ENCODE results near the gene TK1.
"Not testable (repeated sequence)": the region's sequence is repeated elsewhere in the genome, so short reads cannot be mapped to it uniquely, and the experiment has no call there.

Gene TK1

DNA sequence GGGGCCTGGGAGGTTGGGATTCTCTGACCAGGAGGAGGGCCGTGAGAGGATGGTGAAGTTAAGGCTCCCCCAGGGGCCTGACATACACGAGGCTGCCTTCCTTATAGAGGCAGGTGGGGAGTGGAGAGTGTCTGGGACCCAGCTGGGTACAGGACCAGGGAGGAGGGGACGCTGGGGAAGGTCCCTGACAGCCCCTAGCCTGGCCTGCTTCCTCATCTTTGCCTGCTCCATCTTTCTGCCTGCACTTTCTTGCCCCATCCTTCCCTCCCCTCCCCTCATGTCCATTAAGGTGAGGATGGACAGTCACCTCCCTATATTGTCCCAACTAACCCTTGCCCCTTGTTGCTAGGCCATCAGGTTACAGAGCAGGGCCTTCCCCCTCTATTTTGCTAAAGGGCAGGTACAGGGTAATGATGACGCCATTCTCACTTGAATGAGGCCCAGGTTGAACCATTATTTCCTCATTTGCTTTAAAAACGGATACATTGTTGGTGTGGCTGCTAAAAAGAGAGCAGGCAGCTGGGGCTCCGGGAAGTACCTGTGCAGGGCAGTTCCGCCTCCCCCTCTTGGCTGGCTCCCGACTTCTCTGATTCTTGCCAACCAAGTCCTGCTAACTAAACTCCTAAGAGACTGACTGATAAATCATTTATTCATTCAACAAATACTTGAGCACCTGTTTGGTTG lies 39.4 kb downstream of the TK1 start:
- DNase-seq, result no peak

DNA sequence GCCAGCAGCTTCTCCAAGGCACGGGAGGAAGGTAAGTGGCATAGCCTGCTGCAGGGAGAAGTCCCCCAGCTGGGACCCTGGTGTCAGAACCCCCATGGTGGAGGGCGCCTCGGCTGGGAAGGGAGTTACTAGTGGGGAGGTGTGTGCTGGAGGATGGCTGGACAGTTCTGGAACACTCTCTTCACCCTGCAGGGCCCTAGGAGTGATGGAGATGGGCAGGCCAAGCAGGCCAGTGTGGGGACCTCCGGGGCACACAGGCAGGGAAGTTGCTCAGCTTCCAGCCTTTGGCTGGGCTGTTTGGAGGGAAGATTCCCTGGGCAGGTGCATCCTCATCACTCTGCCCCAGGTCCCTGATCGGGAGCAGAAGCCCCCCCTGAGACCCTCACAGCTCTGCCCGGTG lies 40.0 kb downstream of the TK1 start:
- DNase-seq, result no peak

DNA sequence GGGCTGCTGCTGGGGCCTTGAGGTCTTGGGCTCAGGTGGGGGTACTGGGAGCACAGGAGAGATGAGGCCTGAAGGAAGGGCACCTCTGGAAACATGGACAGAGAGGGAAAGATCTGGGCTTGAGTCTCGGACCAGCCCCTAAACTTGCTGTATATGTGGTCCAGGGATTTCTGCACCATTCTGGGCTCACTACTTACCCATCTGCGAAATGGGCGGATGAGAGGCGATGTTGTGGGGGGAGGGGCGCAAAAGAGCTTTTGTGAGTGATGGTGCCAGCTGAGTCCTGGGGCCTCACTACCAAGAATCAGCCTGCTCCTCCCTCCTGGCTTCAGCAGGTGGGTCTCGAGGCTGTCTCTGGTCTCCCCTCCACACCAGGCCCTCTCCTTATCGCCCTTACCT lies 40.4 kb downstream of the TK1 start:
- no peak for DNase-seq

DNA sequence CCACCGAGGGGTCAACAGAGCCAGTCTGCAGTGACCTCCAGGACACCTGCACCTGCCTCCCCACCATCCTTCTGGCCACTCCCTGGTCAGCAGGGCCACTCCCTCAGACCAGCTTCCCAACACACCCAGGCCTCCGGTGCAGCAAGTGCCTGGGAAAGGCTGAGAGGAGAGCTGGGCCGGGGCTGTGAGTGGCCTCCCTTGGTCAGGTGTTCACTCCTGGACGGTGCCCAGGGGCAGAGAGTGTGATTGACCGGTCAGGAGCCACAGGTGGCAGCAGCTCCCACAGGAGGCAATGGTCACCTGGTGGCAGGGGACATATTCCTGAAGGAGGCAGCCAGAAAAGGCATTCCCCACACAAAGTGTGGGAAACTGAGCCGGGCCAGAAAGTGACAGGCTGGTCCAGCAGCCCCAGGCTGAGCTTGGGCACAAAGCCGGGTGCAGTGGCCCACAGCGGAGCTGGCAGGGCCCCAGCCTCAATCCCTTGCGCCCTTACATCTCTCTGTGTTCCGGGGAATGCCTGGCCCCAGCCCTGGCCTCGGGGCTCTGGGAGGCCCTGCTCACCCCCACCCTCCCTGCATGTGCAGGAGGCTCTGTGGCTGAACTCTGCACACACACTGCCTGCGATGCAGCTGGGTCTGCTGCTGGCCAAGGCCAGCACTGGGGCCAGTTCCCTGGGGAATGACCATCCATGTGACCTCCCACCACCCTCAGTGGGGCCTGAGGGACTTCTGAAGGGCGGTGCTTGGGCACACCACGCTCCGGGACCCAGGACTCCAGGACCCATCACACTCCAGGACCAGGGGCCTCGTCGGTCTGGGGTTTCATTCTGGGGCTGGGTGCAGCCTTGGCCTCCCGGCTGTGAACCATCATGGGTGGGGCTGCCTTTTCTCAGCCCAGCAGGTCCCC lies 41.9 kb downstream of the TK1 start:
- no peak for DNase-seq

DNA sequence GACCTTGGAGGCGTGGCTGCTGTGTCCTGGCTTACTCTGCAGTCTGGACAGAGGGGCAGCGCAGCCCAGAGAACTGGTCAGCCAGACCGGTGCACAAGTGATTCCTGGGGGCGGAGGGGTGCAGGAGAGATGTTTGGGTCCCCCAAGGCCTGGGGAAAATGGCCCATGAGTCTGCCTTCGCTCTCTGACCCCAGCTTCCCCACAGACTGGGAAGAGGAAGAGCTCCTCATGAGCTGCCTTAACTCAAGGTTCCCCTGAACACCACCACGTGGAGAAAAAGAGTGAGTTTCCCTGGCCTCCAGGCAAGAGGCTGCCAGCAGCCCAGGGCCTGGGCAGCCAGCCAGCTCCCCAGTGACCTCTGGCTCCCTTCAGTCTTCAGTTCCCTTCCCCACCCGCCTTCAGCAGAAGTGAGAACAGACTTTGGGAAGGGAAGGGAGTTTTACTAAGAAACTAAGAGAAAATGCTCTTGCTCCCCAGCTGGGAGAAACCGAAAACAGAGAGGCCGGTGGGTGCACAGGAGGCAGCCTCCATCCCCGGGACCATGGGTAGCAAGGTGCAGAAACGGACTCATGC lies 42.6 kb downstream of the TK1 start:
- peak; percentile 92 for DNase-seq

DNA sequence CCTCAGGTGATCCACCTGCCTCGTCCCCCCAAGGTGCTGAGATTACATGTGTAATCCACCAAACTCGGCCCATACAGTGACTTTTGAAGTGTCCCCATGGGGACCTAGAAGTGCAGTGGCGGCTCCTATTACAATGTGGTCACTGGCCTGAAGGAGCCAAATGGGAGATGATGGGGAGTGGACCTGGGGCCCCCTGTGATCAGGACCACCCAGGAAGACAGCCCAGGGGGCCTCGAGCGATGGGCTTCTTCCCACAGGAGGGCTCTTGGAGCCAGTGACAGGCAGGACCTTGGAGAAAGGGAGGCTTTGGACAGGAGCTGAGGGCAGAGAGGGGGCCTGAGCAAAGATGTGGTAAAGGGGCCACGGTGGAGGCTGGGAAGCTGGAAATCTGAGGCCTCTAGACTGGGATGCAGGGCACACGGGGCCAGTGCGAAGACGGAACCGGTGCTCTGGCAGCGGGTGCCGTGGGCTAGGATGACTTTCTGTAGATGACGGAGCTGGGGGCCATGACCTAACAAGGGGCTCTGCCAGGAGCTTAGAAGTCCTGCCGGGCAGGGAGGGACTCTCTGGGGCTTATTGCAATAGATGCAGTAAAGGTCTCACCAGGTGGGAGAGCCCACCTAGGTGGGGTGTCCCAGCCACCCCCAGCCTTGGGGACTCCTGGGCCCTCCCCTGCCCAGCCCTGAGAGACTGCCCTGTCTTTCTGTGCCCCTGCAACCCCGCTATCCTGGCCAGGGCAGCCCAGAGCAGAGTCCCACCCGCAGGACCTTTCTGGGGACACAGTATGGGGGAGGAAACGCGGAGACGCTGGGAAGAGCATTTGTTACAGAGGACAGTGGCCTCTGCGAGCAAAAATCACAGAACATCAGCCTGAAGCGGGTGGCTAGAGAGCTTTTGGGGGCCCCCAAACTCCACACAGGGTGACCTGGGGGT lies 43.4 kb downstream of the TK1 start:
- DNase-seq, result no peak

GRCh38 chr17:78142119-78142861 lies 44.6 kb downstream of the TK1 start:
- no peak for DNase-seq

DNA sequence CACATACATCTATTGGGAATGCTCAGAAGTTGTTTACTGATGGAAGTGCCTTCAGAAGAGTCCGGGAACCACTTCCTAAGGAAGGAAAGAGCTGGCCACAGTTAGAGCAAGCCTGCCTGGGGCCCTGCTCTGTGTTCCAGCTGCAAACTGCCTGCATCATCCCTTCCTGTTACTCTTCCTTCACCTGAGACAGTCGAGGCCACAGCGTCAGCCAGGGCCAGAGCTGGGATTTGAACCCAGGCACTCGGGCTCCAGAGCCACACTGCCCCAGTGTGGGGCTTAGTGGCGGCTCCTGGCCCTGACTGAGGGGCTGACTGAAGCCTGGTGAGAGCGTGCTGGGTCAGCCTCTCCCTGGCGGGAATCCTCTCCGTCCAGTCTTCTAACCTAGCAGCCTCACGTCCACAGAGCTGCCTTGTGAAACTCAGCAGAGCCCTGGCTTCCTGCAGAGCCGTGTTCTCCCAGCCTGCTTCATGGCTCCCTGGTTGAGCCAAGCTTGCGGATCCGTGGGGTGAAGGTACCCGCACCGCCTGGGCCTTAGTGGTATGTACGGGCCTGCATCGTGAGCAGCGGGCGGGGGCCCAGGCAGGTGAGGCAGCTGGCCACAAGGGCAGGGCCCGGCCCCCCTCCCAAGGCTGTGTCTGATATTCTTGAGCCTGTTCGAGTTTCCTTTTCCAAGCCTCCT lies 45.3 kb downstream of the TK1 start:
- DNase-seq, result no peak

GRCh38 chr17:78140169-78141051 lies 46.4 kb downstream of the TK1 start:
- DNase-seq, result peak; percentile 100

DNA sequence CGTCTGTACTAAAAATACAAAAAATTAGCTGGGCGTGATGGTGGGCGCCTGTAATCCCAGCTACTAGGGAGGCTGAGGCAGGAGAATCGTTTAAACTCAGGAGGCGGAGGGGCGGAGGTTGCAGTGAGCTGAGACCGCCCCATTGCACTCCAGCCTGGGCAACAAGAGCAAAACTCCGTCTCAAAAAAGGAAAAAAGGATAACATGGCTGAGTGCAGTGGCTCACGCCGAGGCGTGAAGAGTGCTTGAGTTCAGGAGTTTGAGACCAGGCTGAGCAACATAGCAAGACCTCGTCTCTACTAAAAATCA lies 47.0 kb downstream of the TK1 start:
- DNase-seq, result not testable (repeated sequence)

DNA sequence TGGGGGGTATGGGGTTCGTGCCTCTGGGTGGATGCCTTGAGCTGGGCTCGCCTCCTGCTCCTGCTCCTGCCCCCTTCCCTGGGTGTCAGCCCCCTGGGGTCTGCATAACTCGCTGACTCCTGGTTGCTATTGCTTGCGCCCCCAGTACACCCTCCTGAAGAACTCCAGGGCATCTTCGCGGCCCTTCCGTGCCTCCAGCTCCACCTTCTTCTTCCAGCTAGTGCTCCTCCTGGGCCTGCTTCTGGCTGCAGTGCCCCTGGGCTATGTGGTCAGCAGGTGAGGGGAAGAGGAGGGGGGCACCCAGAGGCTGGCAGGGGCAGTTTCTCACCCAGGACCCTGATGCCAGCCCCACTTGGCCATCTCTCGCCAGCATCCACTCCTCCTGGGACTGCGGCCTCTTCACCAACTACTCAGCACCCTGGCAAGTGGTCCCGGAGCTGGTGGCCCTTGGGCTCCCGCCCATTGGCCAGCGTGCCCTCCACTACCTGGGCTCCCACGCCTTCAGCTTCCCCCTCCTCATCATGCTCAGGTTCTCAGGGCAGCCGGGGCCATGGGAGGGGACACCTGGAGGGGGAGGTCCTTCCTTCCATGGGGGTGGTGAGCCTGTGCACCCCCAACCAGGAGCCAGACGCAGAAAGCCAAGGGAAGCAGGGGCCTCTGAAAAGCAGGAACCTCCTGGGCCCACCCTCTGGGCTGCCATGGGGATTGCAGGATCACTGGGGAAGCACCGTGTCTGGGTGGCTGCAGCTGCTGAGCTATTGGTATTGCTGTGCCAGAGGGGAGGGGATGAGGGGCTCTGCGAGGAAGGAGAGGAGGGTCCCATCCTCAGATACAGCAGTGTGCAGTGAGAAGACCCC lies 48.4 kb downstream of the TK1 start:
- no peak for DNase-seq

DNA sequence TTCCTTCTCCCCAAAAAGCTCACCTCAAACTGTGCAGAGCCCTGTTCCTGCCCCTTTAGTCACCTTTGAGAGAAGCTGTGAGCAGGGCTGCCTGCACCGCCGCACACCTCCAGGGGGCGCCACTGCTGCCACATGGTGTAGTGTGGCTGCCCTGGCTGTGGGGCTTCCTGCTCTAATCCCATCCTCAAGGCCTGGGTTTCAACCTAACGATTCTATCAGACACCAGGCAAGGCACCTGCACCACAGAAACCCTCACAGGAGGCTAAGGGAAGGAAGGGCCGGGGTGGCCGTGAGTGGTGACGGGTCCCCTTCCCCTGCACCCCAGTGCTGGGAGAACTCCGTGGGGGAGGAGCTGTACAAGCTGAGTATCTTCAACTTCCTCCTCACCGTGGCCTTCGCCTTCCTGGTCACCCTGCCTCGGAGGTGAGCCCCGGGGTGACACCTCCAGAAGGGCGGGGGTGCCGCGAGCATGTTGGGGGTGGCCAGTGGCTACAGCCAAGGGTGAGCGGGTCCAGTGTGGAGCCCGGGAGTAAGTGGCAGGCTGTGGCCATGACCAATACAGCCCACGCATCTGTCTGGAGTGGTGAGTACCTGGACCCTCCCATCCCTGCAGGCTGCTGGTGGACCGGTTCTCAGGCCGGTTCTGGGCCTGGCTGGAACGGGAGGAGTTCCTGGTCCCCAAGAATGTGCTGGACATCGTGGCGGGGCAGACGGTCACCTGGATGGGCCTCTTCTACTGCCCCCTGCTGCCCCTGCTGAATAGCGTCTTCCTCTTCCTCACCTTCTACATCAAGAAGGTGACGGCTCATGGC lies 49.3 kb downstream of the TK1 start:
- DNase-seq, result peak; percentile 62

DNA sequence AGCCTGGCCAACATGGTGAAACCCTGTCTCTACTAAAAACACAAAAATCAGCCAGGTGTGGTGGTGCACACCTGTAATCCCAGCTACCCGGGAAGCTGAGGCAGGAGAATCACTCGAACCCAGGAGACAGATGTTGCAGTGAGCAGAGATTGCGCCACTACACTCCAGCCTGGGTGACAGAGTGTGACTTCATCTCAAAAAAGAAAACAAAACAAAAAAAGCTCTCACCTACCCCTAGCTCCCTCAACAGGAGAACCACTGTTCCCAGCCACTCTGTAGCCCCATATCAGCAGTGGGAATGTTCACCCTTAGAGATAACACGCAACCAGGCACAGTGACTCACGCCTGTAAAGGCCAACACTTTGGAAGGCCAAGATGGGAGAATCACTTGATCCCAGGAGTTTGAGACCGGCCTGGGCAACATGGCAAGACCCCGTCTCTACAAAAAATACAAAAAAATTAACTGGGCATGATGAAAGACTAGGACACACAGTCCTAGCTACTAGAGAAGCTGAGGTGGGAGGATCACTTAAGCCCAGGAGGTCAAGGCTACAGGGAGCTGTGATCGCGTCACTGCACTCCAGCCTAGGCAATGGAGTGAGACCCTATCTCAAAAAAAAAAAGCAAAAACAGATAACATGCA lies 50.9 kb downstream of the TK1 start:
- DNase-seq, result no peak

DNA sequence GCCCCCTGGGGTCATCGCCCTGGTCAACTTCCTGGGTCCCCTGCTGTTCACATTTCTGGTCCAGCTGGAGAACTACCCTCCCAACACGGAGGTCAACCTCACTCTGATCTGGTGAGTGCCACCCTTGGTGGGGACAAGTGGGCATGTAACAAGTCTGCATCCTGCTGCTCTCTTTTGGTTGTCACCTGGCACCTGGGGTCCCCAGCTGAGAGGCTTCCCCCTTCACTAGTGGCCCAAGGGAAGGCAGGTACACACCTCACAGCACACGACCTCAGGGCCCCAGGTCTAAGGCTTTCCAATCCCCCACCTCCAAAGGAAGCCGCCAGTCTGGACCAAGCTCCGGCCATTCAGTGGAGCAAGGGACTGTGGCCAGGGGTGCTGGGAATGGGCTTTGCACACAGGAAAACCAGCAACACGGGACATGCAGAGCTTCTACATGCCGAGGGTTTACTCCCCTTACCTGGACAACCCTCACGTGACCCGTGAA lies 51.9 kb downstream of the TK1 start:
- no peak for DNase-seq

GRCh38 chr17:78133971-78134898 lies 52.6 kb downstream of the TK1 start:
- DNase-seq, result peak; percentile 88

DNA sequence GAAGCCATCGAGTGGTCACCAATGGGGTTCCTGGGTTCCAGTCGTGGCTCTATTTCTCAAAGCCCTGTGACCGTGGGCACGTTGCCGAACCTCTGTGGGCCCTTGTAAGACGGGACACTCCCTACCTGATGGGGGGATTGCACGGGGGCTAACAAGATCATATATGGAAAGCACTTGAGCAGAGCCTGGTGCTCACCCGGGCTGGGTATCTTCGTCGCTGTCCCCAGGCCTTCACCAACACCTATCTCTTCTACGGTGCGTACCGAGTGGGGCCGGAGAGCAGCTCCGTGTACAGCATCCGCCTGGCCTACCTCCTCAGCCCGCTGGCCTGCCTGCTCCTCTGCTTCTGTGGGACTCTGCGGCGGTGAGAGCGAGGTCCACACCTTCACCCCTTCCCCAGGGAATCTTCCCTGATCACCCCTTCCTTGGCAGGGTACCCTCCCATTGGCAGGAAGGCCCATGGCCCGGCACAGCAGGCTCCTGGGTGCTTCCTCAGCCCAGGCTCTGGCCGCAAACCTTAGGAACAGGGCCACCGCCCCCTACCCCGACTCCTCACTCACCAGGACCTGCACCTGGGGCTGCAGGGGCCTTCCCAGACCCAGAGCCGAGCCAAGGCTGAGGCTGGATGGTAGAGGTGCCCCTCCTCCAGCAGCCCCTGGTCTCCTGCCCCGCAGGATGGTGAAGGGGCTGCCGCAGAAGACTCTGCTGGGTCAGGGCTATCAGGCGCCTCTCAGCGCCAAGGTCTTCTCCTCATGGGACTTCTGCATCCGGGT lies 53.5 kb downstream of the TK1 start:
- DNase-seq, result no peak
